A172 (cell line): Measurements from ENCODE around the gene USP31. TPM values are rescaled to one million over a fixed set of nuclear protein-coding genes. Genes with fewer than 3 reads are reported as not detected.

ENCODE experiments used
- DNase-seq: peaks from one replicate; pipeline ENCODE4 v3.0.0-alpha.2; 2015; ENCODE audit warnings: low spot score
- total RNA-seq: library from RNA; depleted of rRNA; stranded (reverse); fragments of >200 nt; shearing (Covaris generic); gene quantifications from 2 replicates; pipeline ENCODE4 v1.2.3, GENCODE V29; 2014; rRNA removed

The USP31 gene
- total RNA-seq: 3.8 and 6.3 TPM in 2 replicates

GRCh38 chr16:23149267-23149992 lies at the start of gene USP31:
Gene USP31 (minus strand): TSS chr16:23149452. CDS start chr16:23149270, 182 bp downstream.
- DNase-seq: peak; percentile 87

GRCh38 chr16:23196539-23196938 lies 47.3 kb upstream of the USP31 start:
- no peak for DNase-seq

- DNase-seq: no peak
Observed at GRCh38 chr16:23195366-23195978, 46.2 kb upstream of the USP31 start.

- no peak for DNase-seq
Observed at GRCh38 chr16:23194497-23195221, 45.4 kb upstream of the USP31 start.

- no peak for DNase-seq
Observed at GRCh38 chr16:23188911-23189310, 39.7 kb upstream of the USP31 start.

- no peak for DNase-seq
Observed at GRCh38 chr16:23187341-23187740, 38.1 kb upstream of the USP31 start.

- no peak for DNase-seq
Observed at GRCh38 chr16:23186171-23186570, 36.9 kb upstream of the USP31 start.

- no peak for DNase-seq
Observed at GRCh38 chr16:23185656-23186055, 36.4 kb upstream of the USP31 start.

GRCh38 chr16:23183543-23183862 lies 34.3 kb upstream of the USP31 start:
- no peak for DNase-seq

GRCh38 chr16:23182679-23183542 lies 33.7 kb upstream of the USP31 start, which contains the start of gene SCNN1G:
Gene SCNN1G (plus strand): TSS chr16:23182745. CDS start chr16:23186272, 3,527 bp downstream.
- DNase-seq: no peak

- peak; percentile 29 for DNase-seq
Observed at GRCh38 chr16:23182206-23182678, 33.0 kb upstream of the USP31 start.

- DNase-seq: no peak
Observed at GRCh38 chr16:23181506-23181905, 32.3 kb upstream of the USP31 start.

GRCh38 chr16:23175651-23176050 lies 26.4 kb upstream of the USP31 start:
- no peak for DNase-seq

- DNase-seq: peak; percentile 11
Observed at GRCh38 chr16:23174622-23175021, 25.4 kb upstream of the USP31 start.

- no peak for DNase-seq
Observed at GRCh38 chr16:23172994-23173393, 23.7 kb upstream of the USP31 start.

GRCh38 chr16:23172583-23172982 lies 23.3 kb upstream of the USP31 start:
- DNase-seq: no peak

GRCh38 chr16:23164736-23165135 lies 15.5 kb upstream of the USP31 start:
- no peak for DNase-seq

GRCh38 chr16:23163921-23164320 lies 14.7 kb upstream of the USP31 start:
- no peak for DNase-seq

- DNase-seq: no peak
Observed at GRCh38 chr16:23160574-23160973, 11.3 kb upstream of the USP31 start.

GRCh38 chr16:23160082-23160481 lies 10.8 kb upstream of the USP31 start:
- peak; percentile 35 for DNase-seq

- no peak for DNase-seq
Observed at GRCh38 chr16:23158114-23158513, 8.9 kb upstream of the USP31 start.
